ENCODE measurements around the gene GRB7. TPM values are rescaled to one million over a fixed set of nuclear protein-coding genes. Genes with fewer than 3 reads are reported as not detected.

GRB7 gene
- total and polyA plus RNA-seq, 9 of the 15 experiments (the other 6 are each of a cell fraction or from before 2014, with no cell fraction given): 0.04 to 6.2 (median 2.2) TPM

GRCh38 chr17:39791111-39791992, 53.6 kb downstream of the GRB7 start:
- no peaks in the 10 kb centered on the region for H3K9me1 ChIP-seq (ENCODE audit: control insufficient read depth, insufficient read depth, low read length)
- intact Hi-C loops (cut with micrococcal nuclease): no loop called here
- FAIRE-seq (no peak), DNase-seq (ENCODE audit: extremely low read depth in 1 of 4, low spot score in 3 of 4) (no peak), ATAC-seq (no peak)
- H3K27ac ChIP-seq (ENCODE audit: extremely low read depth, low read depth, low read length): no peak overlapping the region
- no peak overlapping the region for H3K4me2 ChIP-seq (ENCODE audit: insufficient read depth, low read length)
- in situ Hi-C loops (cut with MboI): no loop called here
- no peak overlapping the region for H3K4me3 ChIP-seq
- H3K79me2 ChIP-seq (ENCODE audit: control insufficient read depth, insufficient read depth, low read length): no peaks in the 10 kb centered on the region
- no peaks in the 10 kb centered on the region for H3K4me1 ChIP-seq (replicated peaks in 1 of 2; ENCODE audit: control insufficient read depth in 2 of 2, insufficient read depth in 2 of 2, low read length in 2 of 2)
- ChIA-PET POLR2A (interaction anchor here (1.8 kb wide), 1 partner anchor 11 kb away, joined by 4 read pairs; no protein-coding TSS in a partner anchor), CTCF (ENCODE audit: low intra/inter-chr PET ratio) (no interaction called here)
- BruUV-seq (replicated peaks): no TSS peak
- H3K9ac ChIP-seq (ENCODE audit: insufficient read depth in 1 of 2, low read depth in 2 of 2, low read length in 2 of 2): no peak overlapping the region
- H3K36me3 ChIP-seq (ENCODE audit: control insufficient read depth, insufficient read depth, low read length): no peaks in the 10 kb centered on the region
- no peaks in the 10 kb centered on the region for H4K20me1 ChIP-seq (replicated peaks; ENCODE audit: control insufficient read depth, insufficient read depth, low read length)
- no peak overlapping the region for H2AFZ ChIP-seq (ENCODE audit: low read depth, low read length)
- H3K27me3 ChIP-seq (ENCODE audit: control insufficient read depth in 2 of 2, insufficient read depth in 2 of 2, low read length in 2 of 2): peaks cover 4 to 13% of the 10 kb centered on the region in 2 experiments; a peak in 2 of 5 replicates
- 14% methylated on average over 6 of the region's 6 CpGs for WGBS (ENCODE audit: insufficient coverage, low coverage, missing lambda C conversion rate)
- H3K9me3 ChIP-seq (replicated peaks; ENCODE audit: control insufficient read depth, insufficient read depth, low read depth, low read length): no peaks in the 10 kb centered on the region
- TF ChIP-seq E2F8 (IDR thresholded peaks at IDR 0.05; ENCODE audit: low read depth, partially characterized antibody) (no peak), CREB5 (CRISPR knock-in tag; IDR thresholded peaks at IDR 0.05) (no peak), POLR2A (conservative IDR thresholded peaks at IDR 0.05) (no peak), ZNF511 (CRISPR knock-in tag; IDR thresholded peaks at IDR 0.05) (no peak), RFX1 (IDR thresholded peaks at IDR 0.05) (no peak), ZNF639 (CRISPR knock-in tag; conservative IDR thresholded peaks at IDR 0.05 in 1 of 2, IDR thresholded peaks at IDR 0.05 in 1 of 2) (no peak), HINFP (tag; conservative IDR thresholded peaks at IDR 0.05; ENCODE audit: low read depth) (no peak), STAT5B (CRISPR knock-in tag; IDR thresholded peaks at IDR 0.05) (no peak), STAT6 (CRISPR knock-in tag; IDR thresholded peaks at IDR 0.05) (no peak)

Data from K562 (cell line).